Urothelium cell line (cell line): ENCODE data around the gene KCNJ8.
"Not testable (repeated sequence)": the region's sequence is repeated elsewhere in the genome, so short reads cannot be mapped to it uniquely, and the experiment has no call there.

Experiments
- DNase-seq: peaks from one replicate; pipeline ENCODE4 v3.0.0; 2011; ENCODE audit warnings: low spot score, mixed read lengths
- FAIRE-seq: peaks from 2 replicates; lab custom pipeline; 2011; peaks lifted over from hg19 to GRCh38; lab: Jason Lieb, UNC

The KCNJ8 gene

DNA sequence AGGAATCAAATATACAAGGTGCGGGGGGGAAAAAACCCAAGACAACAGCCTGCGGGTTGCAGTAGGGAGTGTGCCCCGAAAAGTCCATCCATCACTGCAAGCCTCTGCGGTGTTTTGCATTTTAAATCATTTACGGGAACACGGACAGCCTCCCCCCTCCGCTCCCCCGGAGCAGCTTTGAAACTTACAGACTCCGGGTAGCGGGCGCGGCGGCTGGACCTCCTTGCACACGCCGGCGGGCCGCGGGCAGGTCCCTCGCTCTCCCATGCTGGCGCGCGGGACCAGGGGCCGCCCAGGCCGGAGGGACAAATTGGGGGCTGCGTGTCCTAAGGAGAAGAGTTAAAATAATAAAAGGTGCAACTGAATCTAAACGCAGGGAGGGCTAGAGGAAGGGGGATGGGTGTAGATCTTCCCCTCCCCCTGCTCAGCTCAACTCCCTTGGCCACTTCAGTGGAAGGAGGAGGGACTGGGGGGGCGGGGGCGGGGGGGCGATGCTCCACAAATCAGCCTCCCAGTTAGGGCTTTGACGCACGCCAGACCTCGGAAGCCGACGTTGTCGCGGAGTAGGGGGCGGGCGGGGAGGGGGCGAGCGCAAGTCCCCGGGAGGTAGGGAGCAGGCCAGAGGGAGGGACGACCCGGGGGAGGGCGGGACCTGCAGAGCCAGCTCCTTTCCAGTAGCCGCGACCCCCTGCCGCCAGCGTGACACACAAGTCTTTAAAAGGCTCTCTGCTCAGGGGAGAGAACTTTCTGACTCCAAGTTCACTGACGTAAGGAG, at the start of gene KCNJ8:
TSS of gene KCNJ8 (minus strand) at position 349 of the 775 bp plus-strand sequence. CDS start 1,090 bp downstream, outside the sequence.
- FAIRE-seq = no peak

DNA sequence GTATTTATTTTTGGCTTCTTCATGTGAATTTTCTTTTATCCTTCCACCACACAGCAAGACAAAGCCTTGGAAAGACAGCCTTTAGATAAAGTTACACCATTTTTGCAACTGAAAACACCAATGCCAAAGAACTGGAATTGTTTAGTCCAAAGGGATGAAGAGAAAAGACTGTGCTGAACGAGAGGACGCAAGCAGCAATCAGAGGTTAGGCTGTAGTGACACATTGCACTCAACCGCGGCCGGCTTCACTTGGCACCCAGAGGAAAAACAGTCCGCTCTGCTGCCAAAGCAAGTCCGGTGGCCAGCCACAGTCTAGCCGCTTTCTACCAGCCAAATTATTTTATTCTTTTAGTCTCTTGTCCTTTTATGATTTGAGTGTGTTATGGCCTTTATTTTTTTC, 49.1 kb upstream of the KCNJ8 start:
- DNase-seq = no peak
- no peak for FAIRE-seq

More for the DNA sequence above, at the start of gene KCNJ8:
- DNase-seq = peak; percentile 69

DNA sequence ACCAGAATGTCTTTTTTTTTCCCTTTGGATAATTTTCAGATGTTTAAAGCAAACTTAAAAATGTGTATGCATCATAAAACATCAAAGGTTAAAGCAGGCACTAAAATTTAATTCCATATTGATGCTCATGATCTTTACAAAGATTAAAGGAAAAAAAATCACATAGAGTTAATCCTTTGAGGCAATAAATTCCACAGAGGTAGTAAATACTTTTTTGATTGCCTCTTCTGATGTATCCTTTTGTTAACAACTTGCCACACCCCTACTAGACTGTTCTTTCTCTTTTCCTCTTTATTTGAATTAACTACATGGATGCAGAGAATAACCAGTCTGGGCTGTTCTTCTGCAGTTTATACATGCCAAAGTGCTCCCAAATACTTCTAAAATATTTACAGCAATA, 45.2 kb upstream of the KCNJ8 start:
- FAIRE-seq (no peak), DNase-seq (no peak)

DNA sequence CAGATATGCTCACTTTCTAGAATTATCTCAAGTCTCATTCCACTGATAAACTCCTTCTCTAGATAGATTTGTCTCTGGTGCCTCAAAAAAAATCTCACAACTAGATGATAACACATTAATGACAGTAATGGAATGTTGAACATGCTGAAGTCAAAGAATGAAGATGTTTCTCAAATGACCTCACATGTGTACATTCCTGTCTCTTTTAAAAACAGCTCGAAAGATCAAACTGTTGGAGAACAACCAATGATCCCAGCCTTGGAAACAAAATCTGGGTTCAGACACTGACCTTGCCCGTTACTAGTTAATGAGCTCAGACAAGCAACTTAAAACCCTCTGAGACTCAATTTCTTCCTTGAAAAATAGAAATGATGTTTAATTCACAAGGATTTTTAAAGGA, 44.7 kb upstream of the KCNJ8 start:
- FAIRE-seq (no peak), DNase-seq (peak; percentile 10)

DNA sequence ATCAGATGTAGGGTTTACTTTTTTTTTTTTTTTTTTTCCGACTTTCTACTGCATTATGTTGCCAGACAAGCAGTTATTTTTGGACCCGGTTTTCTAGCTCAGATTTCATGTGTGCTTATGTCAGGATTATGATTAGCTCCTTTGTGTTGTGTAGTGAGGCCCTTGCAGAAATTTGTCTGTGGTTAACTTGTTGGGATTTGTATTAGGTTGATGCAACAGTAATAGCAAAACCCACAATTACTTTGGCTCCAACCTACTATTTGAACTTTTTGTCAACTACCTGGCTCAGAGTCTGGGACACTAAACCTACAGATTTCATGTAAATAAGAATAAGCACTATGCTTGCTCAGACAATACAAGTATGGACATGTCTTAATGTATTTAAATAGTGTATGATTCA, 44.1 kb upstream of the KCNJ8 start:
- DNase-seq = peak; percentile 6
- no peak for FAIRE-seq

DNA sequence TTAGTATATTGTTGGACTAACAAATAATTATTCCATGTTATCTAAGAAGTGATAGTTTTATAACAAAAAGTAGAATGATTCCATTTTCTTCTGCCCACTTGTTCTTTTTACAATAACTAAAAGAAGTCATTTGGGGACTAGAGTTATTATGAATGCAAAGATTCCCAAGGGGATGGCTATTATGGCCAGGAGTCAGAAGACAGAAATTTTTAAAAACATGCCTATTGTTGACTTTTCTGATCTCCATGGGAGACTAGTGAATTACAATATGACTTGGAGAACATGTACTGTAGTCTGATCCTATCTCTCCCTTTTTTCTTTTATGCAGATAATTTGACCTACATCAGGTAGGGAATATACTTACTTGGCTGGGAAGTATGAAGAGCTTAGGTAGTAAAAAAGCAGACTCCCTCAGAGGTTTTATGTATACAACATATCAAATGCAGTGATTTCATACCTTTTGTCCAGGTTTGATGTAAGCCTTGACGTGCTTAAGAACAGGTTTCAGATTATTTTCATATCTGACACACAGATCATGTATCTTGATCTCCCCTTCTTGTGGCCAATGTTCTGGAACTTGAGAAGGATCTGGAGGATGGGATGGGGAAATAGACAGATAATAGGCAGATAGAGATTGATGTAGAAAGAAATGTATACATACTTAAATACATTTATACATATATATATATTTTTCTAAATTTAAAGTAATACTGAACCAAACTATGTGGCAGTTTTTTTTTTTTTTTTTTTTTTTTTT, 41.0 kb upstream of the KCNJ8 start:
- DNase-seq (no peak), FAIRE-seq (no peak)

DNA sequence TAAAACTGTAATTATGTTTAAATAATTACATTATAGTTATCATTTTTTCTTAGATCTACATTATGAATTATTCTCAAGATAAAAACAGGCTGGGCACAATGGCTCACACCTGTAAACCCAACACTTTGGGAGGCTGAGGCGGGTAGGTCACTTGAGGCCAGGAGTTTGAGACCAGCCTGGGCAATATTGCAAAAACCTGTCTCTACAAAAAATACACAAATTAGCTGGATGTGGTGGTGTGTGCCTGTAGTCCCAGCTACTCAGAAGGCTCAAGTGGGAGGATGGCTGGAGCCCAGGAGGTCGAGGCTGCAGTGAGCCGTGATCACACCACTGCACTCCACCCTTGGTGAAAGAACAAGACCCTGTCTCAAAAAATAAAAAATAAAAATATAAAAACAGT, 40.3 kb upstream of the KCNJ8 start:
- no peak for DNase-seq
- no peak for FAIRE-seq

DNA sequence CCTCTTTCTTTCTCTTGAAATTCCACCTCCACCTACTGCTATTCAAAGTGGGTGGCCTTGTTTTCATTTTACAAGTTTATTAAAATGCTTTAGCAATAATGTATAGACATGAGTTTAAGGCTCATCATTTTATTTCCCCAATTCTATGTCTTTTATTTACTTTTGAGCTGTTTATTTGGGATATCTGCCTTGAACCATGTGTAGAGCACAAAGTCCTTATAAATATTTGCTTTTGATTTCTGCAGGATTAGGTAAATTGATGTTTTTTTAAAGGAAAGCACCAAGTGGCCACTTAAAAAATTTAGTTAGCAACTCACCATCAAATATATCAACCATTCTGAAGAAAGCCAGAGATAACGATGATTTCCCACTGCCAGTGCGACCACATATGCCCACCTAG, 39.8 kb upstream of the KCNJ8 start:
- no peak for FAIRE-seq

DNA sequence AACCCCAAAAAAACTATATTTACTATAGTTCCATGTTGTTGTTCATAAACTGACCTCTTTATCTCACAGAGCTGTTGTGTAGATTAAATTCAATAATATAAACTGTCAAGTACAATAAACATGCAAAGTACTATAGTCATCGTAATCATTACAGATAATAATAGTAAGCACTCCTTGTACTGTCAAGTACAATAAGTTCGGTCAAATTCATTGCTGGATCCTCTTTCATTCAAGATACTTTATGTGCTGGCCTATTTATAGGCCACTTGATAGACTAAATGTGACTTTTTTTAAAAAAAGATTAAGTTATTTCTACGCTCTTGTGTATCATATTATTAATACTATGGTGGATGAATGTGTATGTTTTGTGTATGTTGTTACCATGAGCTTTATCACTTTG, 39.2 kb upstream of the KCNJ8 start:
- FAIRE-seq = no peak

More for the DNA sequence above, 39.8 kb upstream of the KCNJ8 start:
- DNase-seq = no peak

DNA sequence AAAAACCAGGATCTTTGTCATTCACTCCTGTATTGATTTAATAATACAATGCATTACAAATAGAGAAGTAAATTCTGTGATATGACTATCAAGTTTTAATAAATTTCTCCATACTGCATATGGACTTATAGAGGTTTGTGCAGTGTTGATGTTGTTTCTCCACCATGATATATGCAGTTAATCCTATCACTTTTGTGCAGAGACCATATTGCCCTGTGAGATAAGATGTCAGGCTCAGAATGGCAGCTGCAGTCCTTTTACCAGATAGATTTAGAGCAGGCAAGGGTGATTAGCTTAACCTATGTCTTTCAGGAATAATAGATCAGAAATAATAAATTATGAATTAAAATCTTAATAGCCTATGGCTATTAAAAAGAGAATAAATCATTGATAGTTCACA, 38.6 kb upstream of the KCNJ8 start:
- no peak for FAIRE-seq
- DNase-seq = no peak

More for the DNA sequence above, 39.2 kb upstream of the KCNJ8 start:
- DNase-seq = no peak

DNA sequence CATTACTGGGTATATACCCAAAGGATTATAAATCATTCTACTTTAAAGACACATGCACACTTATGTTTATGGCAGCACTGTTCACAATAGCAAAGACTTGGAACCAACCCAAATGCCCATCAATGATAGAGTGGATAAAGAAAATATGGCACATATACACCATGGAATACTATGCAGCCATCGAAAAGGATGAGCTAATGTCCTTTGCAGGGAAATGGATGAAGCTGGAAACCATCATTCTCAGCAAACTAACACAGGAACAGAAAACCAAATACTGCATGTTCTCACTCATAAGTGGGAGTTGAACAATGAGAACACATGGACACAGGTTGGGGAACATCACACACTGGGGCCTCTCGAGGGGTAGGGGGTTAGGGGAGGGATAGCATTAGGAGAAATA, 37.8 kb upstream of the KCNJ8 start:
- FAIRE-seq, DNase-seq: not testable (repeated sequence)

DNA sequence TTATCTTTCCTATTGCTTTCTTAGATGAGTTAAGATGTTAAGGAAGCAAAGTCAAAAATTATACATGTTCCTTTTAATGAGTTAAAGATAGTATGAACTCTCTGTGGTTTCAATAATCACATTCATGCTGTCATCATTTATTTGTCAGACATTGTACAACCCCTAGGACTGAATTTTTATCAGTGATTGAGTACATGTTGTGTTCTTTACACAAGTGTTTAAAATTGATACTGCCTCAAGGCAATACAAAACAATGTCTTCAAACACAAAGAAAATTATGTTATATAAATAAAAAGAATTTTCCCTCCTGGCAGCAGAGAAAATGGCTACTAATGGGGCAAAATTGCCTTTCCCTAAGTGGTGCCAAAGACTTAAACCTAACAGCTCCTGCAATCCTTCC, 34.6 kb upstream of the KCNJ8 start:
- FAIRE-seq (no peak), DNase-seq (no peak)

DNA sequence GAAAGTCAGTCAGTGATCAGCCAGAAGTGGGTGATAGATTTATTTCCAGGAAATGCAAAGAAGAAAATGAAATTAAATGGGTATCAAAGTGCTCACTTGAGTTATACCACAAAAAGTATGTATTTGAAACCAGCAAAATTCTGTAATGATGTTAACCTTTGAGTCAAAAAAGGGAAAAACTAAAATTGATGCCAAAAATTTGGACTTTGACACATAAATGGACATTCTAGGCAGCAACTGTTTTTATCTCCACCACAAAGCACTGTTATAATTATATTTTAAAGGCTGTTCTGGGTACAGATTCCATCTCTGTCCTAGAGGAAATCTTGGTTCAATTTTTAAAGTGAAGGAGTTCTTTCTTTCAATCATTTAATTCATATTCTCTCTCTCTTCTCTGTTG, 31.7 kb upstream of the KCNJ8 start:
- no peak for DNase-seq
- FAIRE-seq = no peak

DNA sequence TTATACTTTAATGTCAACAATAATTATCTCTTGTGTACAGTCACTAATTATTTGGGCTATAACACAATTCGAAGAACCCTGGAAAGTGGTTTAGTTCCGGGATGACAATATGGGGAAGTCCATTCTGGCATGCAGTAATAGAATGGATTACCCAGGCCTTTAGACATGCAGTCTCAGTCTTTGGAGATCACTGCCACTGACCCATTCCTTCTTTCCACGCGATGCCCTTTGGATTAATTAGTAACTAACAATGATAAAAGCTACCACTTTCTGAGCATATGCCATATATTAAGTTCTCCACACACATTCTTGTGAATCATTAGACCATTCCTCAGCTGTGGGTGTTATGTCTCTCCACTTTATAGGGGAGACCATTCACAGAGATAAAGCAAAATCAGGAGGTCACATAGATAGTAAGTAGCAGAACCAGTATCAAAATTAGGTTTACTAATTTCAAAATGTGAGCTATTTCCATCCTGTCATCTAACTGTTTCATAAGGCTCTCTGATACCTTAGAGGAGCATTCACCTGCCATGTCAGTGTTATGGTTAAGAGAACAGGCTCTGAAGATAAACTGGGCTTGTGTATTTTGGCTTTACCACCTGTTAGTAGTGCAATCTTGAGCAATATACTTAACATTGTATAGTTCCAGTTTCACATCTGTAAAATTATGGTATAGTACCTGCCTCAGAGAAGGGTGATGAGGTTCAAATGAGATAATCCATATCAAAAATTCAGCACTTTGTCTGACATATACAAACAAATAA, 27.2 kb upstream of the KCNJ8 start:
- FAIRE-seq (no peak), DNase-seq (no peak)

DNA sequence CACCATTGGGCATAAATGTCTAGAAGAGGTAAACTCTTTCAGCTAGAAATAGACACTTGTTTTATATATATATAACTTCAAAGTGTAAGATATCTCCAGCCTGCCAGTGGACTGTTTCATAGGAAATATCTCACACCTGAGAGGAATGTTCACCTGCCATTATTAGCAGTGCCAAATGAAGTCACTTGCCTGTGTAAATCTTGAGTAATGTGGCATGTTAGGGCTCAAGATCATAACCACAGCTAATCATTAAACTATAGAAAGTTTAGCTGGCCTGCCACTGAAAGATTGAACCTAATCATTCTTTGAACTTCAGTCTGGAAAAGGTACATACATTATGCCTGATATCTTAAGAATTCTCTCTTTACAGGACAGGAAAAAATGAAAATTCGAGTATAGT, 25.5 kb upstream of the KCNJ8 start:
- DNase-seq = no peak
- no peak for FAIRE-seq

DNA sequence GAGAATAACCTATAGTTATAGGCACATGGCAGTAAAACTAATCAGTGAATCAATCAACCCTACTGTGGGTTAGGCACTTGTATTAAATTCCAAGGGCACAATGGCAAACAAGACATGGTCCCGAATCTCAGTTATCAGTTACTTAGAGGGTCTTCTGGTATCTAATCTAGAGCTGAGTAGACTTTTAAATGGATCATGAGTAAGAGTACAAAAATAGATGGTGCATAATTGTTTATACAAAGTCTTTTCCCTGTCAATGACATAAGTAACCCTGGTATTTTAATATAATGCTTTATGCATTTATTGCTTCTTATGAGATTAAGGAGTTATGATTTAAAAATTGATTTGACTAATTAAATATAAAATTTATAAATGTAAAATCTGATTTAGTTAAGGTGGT, 23.0 kb upstream of the KCNJ8 start:
- DNase-seq = no peak
- FAIRE-seq = no peak

DNA sequence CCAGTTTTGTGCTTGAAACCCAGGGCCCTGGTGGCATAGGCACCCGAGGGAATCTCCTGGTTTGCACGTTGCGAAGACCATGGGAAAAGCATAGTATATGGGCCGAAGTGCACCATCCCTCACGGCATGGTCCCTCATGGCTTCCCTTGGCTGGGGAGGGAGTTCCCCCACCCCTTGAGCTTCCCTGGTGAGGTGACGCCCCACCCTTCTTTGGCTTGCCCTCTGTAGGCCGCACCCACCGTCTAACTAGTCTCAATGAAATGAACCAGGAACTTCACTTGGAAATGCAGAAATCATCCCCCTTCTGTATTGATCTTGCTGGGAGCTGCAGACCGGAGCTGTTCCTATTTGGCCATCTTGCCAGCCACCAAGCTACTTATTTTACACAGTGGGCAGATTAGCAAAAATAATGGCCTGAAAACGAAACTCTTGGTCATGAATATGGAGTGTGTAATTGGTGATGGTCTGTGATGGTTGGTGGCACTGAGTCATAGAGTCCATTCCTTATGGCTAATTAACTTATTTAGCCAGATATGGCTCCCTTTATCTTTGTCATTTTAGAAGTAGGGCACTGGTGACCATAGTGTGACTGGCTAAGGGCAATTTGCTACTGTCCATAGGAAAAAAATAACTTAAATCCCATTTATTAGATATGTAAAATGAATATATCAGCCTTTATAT, 21.3 kb upstream of the KCNJ8 start:
- FAIRE-seq (no peak), DNase-seq (no peak)

DNA sequence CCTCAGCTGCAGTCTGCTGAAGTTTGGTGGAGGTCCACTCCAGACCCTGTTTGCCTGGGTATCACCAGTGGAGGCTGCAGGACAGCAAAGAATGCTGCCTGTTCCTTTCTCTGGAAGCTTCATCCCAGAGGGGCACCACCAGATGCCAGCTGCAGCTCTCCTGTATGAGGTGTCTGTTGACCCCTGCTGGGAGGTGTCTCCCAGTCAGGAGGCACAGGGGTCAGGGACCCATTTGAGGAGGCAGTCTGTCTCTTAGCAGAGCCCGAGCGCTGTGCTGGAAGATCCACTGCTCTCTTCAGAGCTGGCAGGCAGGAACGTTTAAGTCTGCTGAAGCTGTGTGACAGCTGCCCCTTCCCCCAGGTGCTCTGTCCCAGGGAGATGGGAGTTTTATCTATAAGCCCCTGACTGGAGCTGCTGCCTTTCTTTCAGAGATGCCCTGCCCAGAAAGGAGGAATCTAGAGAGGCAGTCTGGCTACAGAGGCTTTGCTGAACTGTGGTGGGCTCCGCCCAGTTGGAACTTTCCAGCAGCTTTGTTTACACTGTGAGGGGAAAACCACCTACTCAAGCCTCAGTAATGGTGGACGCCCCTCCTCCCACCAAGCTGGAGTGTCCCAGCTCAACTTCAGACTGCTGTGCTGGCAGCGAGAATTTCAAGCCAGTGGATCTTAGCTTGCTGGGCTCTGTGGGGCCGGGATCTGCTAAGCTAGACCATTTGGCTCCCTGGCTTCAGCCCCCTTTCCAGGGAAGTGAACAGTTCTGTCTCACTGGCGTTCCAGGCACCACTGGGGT, 20.5 kb upstream of the KCNJ8 start:
- not testable (repeated sequence) for FAIRE-seq

DNA sequence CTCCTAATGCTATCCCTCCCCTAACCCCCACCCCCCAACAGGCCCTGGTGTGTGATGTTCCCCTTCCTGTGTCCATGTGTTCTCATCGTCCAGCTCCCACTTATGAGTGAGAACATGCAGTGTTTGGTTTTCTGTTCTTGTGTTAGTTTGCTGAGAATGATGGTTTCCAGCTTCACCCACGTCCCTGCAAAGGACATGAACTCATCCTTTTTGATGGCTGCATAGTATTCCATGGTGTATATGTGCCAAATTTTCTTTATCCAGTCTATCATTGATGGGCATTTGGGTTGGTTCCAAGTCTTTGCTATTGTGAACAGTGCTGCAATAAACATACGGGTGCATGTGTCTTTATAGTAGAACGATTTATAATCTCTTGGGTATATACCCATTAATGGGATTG, 15.2 kb upstream of the KCNJ8 start:
- DNase-seq, FAIRE-seq: not testable (repeated sequence)

More for the DNA sequence above, 20.5 kb upstream of the KCNJ8 start:
- DNase-seq = not testable (repeated sequence)
